KG1 (cell line): ENCODE data around the gene VAV1.
"Not testable (repeated sequence)": the region's sequence is repeated elsewhere in the genome, so short reads cannot be mapped to it uniquely, and the experiment has no call there.

Experiments used
- DNase-seq: peaks from one replicate; lab custom pipeline; 2025; lab: John Stamatoyannopoulos, UW

The VAV1 gene

GRCh38 chr19:6852001-6852400 is 79.5 kb downstream of the VAV1 start:
- DNase-seq, result no peak

- no peak for DNase-seq
Measured at GRCh38 chr19:6853868-6854267, 81.4 kb downstream of the VAV1 start.

GRCh38 chr19:6854758-6855157 is 82.2 kb downstream of the VAV1 start:
- DNase-seq, result no peak

GRCh38 chr19:6856749-6857372 is 84.4 kb downstream of the VAV1 start:
- no peak for DNase-seq

- DNase-seq, result no peak
Measured at GRCh38 chr19:6861683-6862286, 89.3 kb downstream of the VAV1 start.

GRCh38 chr19:6862673-6863078 is 90.2 kb downstream of the VAV1 start:
- peak; percentile 94 for DNase-seq

- no peak for DNase-seq
Measured at GRCh38 chr19:6864325-6864940, 91.9 kb downstream of the VAV1 start.

- DNase-seq, result no peak
Measured at GRCh38 chr19:6865849-6866248, 93.3 kb downstream of the VAV1 start.

GRCh38 chr19:6866741-6867151 is 94.2 kb downstream of the VAV1 start:
- DNase-seq, result no peak

GRCh38 chr19:6868351-6868750 is 95.8 kb downstream of the VAV1 start:
- DNase-seq, result peak; percentile 74

GRCh38 chr19:6869151-6869882 is 96.8 kb downstream of the VAV1 start:
- DNase-seq, result not testable (repeated sequence)

- no peak for DNase-seq
Measured at GRCh38 chr19:6873708-6874431, 101.4 kb downstream of the VAV1 start.

- DNase-seq, result no peak
Measured at GRCh38 chr19:6875218-6875617, 102.7 kb downstream of the VAV1 start.

- DNase-seq, result no peak
Measured at GRCh38 chr19:6876748-6877147, 104.2 kb downstream of the VAV1 start.

- DNase-seq, result no peak
Measured at GRCh38 chr19:6877766-6878165, 105.3 kb downstream of the VAV1 start.

GRCh38 chr19:6886277-6886897 is 113.9 kb downstream of the VAV1 start:
- no peak for DNase-seq

- no peak for DNase-seq
Measured at GRCh38 chr19:6887316-6887715, 114.8 kb downstream of the VAV1 start, which contains the start of gene ADGRE1. TSS of gene ADGRE1 (plus strand) at chr19:6887579. CDS start at chr19:6887609, 30 bp downstream.

- DNase-seq, result no peak
Measured at GRCh38 chr19:6888967-6889366, 116.5 kb downstream of the VAV1 start.

- no peak for DNase-seq
Measured at GRCh38 chr19:6890401-6890913, 117.9 kb downstream of the VAV1 start.

GRCh38 chr19:6890938-6891337 is 118.4 kb downstream of the VAV1 start:
- no peak for DNase-seq

GRCh38 chr19:6891761-6892385 is 119.4 kb downstream of the VAV1 start:
- DNase-seq, result peak; percentile 38
